WTC11 (cell line): ENCODE measurements around the gene NKX2-4. TPM values are rescaled to one million over a fixed set of nuclear protein-coding genes. Genes with fewer than 3 reads are reported as not detected.

Experiments used
- ATAC-seq: fragments of 200-7000 bp; cut with Tn5 transposase; 2 replicates; pipeline ENCODE4 v1.10.0; 2021; ENCODE audit warnings: mild to moderate bottlenecking, moderate library complexity
- CTCF ChIA-PET: fragments of 300-600 bp; sonication (Branson Sonifier 250); formaldehyde crosslinking; loops from one replicate; lab custom pipeline; 2021; ENCODE audit warnings: antibody characterized with exemption; lab: Charles Lee
- POLR2A ChIA-PET: fragments of 350-600 bp; sonication (Branson Sonifier 250); formaldehyde crosslinking; loops from one replicate; lab custom pipeline; 2021; ENCODE audit warnings: antibody characterized with exemption; lab: Charles Lee
- DNase-seq: peaks from one replicate; pipeline ENCODE4 v3.0.0; 2021; ENCODE audit warnings: low spot score
- H3K27ac Mint-ChIP-seq: 2 replicates; pipeline ENCODE4 v1.8.0; 2021; ENCODE audit warnings: mixed read lengths
- H3K27me3 Mint-ChIP-seq: 2 replicates; pipeline ENCODE4 v1.8.0; 2021; ENCODE audit warnings: low read depth, mild to moderate bottlenecking, moderate library complexity, mixed read lengths
- H3K36me3 Mint-ChIP-seq: 2 replicates; pipeline ENCODE4 v1.8.0; 2021; ENCODE audit warnings: mixed read lengths
- H3K4me1 Mint-ChIP-seq: 2 replicates; pipeline ENCODE4 v1.8.0; 2022; ENCODE audit warnings: mixed read lengths
- H3K4me3 Mint-ChIP-seq: 2 replicates; pipeline ENCODE4 v1.8.0; 2021; ENCODE audit warnings: mild to moderate bottlenecking, moderate library complexity, mixed read lengths
- H3K9me3 Mint-ChIP-seq: 2 replicates; pipeline ENCODE4 v1.8.0; 2021; ENCODE audit warnings: mixed read lengths
- ATF1 ChIP-seq: sonication (generic); formaldehyde crosslinking; IDR thresholded peaks from 2 replicates; pipeline ENCODE4 v1.8.1; 2023; ENCODE audit warnings: mild to moderate bottlenecking, moderate library complexity, missing genetic modification reagents
- ATF3 ChIP-seq: sonication (generic); formaldehyde crosslinking; conservative IDR thresholded peaks from 2 replicates; pipeline ENCODE4 v1.8.1; 2022; ENCODE audit warnings: mild to moderate bottlenecking, missing genetic modification reagents
- ATF6 ChIP-seq: sonication (generic); formaldehyde crosslinking; IDR thresholded peaks from 2 replicates; pipeline ENCODE4 v1.8.1; 2023; ENCODE audit warnings: mild to moderate bottlenecking, missing genetic modification reagents
- CREB1 ChIP-seq: sonication (generic); formaldehyde crosslinking; IDR thresholded peaks from 2 replicates; pipeline ENCODE4 v1.8.0; 2023; ENCODE audit warnings: mild to moderate bottlenecking, missing genetic modification reagents
- CREM ChIP-seq: sonication (generic); formaldehyde crosslinking; IDR thresholded peaks from 2 replicates; pipeline ENCODE4 v1.8.1; 2022; ENCODE audit warnings: mild to moderate bottlenecking, missing genetic modification reagents, moderate library complexity
- ELF4 ChIP-seq: sonication (generic); formaldehyde crosslinking; IDR thresholded peaks from 2 replicates; pipeline ENCODE4 v1.8.1; 2022; ENCODE audit warnings: low read depth, mild to moderate bottlenecking, moderate library complexity, missing genetic modification reagents
- EMX1 ChIP-seq: fragments of 250-450 bp; sonication (Bioruptor Pico); IDR thresholded peaks from 2 replicates; pipeline ENCODE4 v1.8.0; 2021; ENCODE audit warnings: mild to moderate bottlenecking
- ERG ChIP-seq: fragments of 250-450 bp; sonication (Bioruptor Pico); IDR thresholded peaks from 2 replicates; pipeline ENCODE4 v1.8.0; 2021; ENCODE audit warnings: mild to moderate bottlenecking
- ESRRA ChIP-seq: sonication (generic); formaldehyde crosslinking; IDR thresholded peaks from 2 replicates; pipeline ENCODE4 v1.8.1; 2022; ENCODE audit warnings: mild to moderate bottlenecking, missing genetic modification reagents, borderline replicate concordance
- FOXP1 ChIP-seq: sonication (generic); formaldehyde crosslinking; IDR thresholded peaks from 2 replicates; pipeline ENCODE4 v1.8.0; 2022; ENCODE audit warnings: missing genetic modification reagents, mild to moderate bottlenecking, moderate library complexity, borderline replicate concordance
- GRHL2 ChIP-seq: fragments of 250-450 bp; sonication (Bioruptor Pico); IDR thresholded peaks from 2 replicates; pipeline ENCODE4 v1.8.0; 2022; ENCODE audit warnings: mild to moderate bottlenecking, moderate library complexity; ENCODE audit not compliant: insufficient replicate concordance, severe bottlenecking
- GTF2I ChIP-seq: fragments of 250-450 bp; sonication (Bioruptor Pico); conservative IDR thresholded peaks from 2 replicates; pipeline ENCODE4 v1.4.0; 2021; ENCODE audit warnings: mild to moderate bottlenecking
- HMGA2 ChIP-seq: fragments of 250-450 bp; sonication (Bioruptor Pico); IDR thresholded peaks from 2 replicates; pipeline ENCODE4 v1.4.0; 2021; ENCODE audit warnings: mild to moderate bottlenecking, moderate library complexity
- IRF1 ChIP-seq: sonication (generic); formaldehyde crosslinking; IDR thresholded peaks from 2 replicates; pipeline ENCODE4 v1.8.0; 2023; ENCODE audit warnings: missing genetic modification reagents
- NFE2L1 ChIP-seq: sonication (generic); formaldehyde crosslinking; IDR thresholded peaks from 2 replicates; pipeline ENCODE4 v1.8.1; 2023; ENCODE audit warnings: missing genetic modification reagents
- PRRX2 ChIP-seq: fragments of 250-450 bp; sonication (Bioruptor Pico); IDR thresholded peaks from 2 replicates; pipeline ENCODE4 v1.8.0; 2021; ENCODE audit warnings: mild to moderate bottlenecking
- SOX15 ChIP-seq: fragments of 250-450 bp; sonication (Bioruptor Pico); IDR thresholded peaks from 2 replicates; pipeline ENCODE4 v1.9.0; 2021; ENCODE audit warnings: mild to moderate bottlenecking
- TEAD1 ChIP-seq: sonication (generic); formaldehyde crosslinking; IDR thresholded peaks from 2 replicates; pipeline ENCODE4 v1.8.0; 2022; ENCODE audit warnings: mild to moderate bottlenecking, missing genetic modification reagents
- USF1 ChIP-seq: sonication (generic); formaldehyde crosslinking; IDR thresholded peaks from 2 replicates; pipeline ENCODE4 v1.8.0; 2022; ENCODE audit warnings: mild to moderate bottlenecking, missing genetic modification reagents
- ZNF121 ChIP-seq: sonication (generic); formaldehyde crosslinking; IDR thresholded peaks from 2 replicates; pipeline ENCODE4 v1.8.0; 2023; ENCODE audit warnings: missing genetic modification reagents
- ZNF219 ChIP-seq: sonication (generic); formaldehyde crosslinking; IDR thresholded peaks from 2 replicates; pipeline ENCODE4 v1.8.0; 2023; ENCODE audit warnings: missing genetic modification reagents, mild to moderate bottlenecking, borderline replicate concordance
- ZNF416 ChIP-seq: fragments of 250-450 bp; sonication (Bioruptor Pico); IDR thresholded peaks from 2 replicates; pipeline ENCODE4 v1.9.0; 2021; ENCODE audit warnings: mild to moderate bottlenecking, inconsistent platforms
- ZNF671 ChIP-seq: fragments of 250-450 bp; sonication (Bioruptor Pico); IDR thresholded peaks from 2 replicates; pipeline ENCODE4 v1.8.0; 2021; ENCODE audit warnings: mild to moderate bottlenecking
- total RNA-seq: library from RNA; stranded (reverse); gene quantifications from 3 replicates; pipeline ENCODE4 v1.2.3, GENCODE V29; 2021
- TF ChIP-seq, protein P1 (sequence below): sonication (generic); formaldehyde crosslinking; conservative IDR thresholded peaks from 2 replicates; pipeline ENCODE4 v1.8.1; 2023; ENCODE audit warnings: mild to moderate bottlenecking, low read depth, missing genetic modification reagents, moderate library complexity
- TF ChIP-seq, protein P2 (sequence below): sonication (generic); formaldehyde crosslinking; IDR thresholded peaks from 2 replicates; pipeline ENCODE4 v1.8.1; 2022; ENCODE audit warnings: low read depth, mild to moderate bottlenecking, moderate library complexity, missing genetic modification reagents, borderline replicate concordance

NKX2-4 gene
- total RNA-seq, 1 experiment from 2014 or later: 0.07 TPM

DNA sequence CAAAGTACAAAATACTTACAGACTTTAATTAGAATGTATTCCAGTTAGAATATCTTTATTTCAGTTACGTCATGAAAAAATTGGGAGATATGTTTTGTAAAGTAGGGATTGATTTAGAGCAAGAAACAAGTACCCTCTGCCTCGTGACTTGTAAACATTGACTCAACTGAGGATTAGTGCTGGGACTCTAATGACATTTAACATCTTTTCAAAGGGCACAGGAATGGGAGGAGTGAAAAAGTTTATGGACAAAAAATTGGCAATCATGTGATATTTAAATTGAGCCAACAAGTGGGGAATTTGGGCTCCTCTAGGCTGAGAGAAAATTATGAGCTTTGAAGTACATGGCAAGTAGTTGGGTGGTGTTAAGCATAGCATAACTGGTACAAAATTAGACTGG, 25.3 kb downstream of the NKX2-4 start:
- DNase-seq (no peak), ATAC-seq (no peak)
- TF ChIP-seq USF1: no peak
- TF ChIP-seq, protein P1, sequence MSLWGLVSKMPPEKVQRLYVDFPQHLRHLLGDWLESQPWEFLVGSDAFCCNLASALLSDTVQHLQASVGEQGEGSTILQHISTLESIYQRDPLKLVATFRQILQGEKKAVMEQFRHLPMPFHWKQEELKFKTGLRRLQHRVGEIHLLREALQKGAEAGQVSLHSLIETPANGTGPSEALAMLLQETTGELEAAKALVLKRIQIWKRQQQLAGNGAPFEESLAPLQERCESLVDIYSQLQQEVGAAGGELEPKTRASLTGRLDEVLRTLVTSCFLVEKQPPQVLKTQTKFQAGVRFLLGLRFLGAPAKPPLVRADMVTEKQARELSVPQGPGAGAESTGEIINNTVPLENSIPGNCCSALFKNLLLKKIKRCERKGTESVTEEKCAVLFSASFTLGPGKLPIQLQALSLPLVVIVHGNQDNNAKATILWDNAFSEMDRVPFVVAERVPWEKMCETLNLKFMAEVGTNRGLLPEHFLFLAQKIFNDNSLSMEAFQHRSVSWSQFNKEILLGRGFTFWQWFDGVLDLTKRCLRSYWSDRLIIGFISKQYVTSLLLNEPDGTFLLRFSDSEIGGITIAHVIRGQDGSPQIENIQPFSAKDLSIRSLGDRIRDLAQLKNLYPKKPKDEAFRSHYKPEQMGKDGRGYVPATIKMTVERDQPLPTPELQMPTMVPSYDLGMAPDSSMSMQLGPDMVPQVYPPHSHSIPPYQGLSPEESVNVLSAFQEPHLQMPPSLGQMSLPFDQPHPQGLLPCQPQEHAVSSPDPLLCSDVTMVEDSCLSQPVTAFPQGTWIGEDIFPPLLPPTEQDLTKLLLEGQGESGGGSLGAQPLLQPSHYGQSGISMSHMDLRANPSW (CRISPR knock-in tag): no peak
- TF ChIP-seq ZNF671 (CRISPR knock-in tag): no peak
- no peak for TF ChIP-seq ATF1 (CRISPR knock-in tag)
- TF ChIP-seq EMX1 (CRISPR knock-in tag): no peak
- no peak for TF ChIP-seq PRRX2 (CRISPR knock-in tag)
- TF ChIP-seq HMGA2 (CRISPR knock-in tag): no peak
- TF ChIP-seq, protein P2, sequence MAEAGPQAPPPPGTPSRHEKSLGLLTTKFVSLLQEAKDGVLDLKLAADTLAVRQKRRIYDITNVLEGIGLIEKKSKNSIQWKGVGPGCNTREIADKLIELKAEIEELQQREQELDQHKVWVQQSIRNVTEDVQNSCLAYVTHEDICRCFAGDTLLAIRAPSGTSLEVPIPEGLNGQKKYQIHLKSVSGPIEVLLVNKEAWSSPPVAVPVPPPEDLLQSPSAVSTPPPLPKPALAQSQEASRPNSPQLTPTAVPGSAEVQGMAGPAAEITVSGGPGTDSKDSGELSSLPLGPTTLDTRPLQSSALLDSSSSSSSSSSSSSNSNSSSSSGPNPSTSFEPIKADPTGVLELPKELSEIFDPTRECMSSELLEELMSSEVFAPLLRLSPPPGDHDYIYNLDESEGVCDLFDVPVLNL: no peak
- no peak for TF ChIP-seq IRF1 (CRISPR knock-in tag)
- TF ChIP-seq CREB1 (CRISPR knock-in tag): no peak
- no peak for TF ChIP-seq ESRRA
- no peak for TF ChIP-seq ATF3 (CRISPR knock-in tag)
- no peak for TF ChIP-seq TEAD1
- TF ChIP-seq ZNF416 (CRISPR knock-in tag): no peak
- Mint-ChIP-seq H3K36me3 (peaks cover 28% of the 10 kb centered on the region), H3K4me3 (no peak overlapping the region), H3K4me1 (peaks cover 16% of the 10 kb centered on the region), H3K27ac (no peak overlapping the region), H3K27me3 (no peaks in the 10 kb centered on the region), H3K9me3 (no peaks in the 10 kb centered on the region)
- ChIA-PET POLR2A (no interaction called here), CTCF (interaction anchor here (1.3 to 1.5 kb wide), 2 partner anchors 133 to 136 kb away, joined by 8 read pairs; no protein-coding TSS in a partner anchor)

GRCh38 chr20:21371193-21371592, 26.1 kb downstream of the NKX2-4 start:
- no peaks in the 10 kb centered on the region for H3K27me3 Mint-ChIP-seq
- DNase-seq: no peak
- H3K9me3 Mint-ChIP-seq: no peaks in the 10 kb centered on the region
- peaks cover 11% of the 10 kb centered on the region for H3K4me1 Mint-ChIP-seq
- ChIA-PET CTCF (interaction anchor here (1.3 to 1.5 kb wide), 2 partner anchors 134 to 135 kb away, joined by 8 read pairs; no protein-coding TSS in a partner anchor), POLR2A (no interaction called here)
- no peak for TF ChIP-seq HMGA2 (CRISPR knock-in tag)
- TF ChIP-seq CREM: no peak
- TF ChIP-seq NFE2L1 (CRISPR knock-in tag): no peak
- H3K36me3 Mint-ChIP-seq: peaks cover 36% of the 10 kb centered on the region
- ATAC-seq: no peak
- no peak overlapping the region for H3K4me3 Mint-ChIP-seq
- H3K27ac Mint-ChIP-seq: no peak overlapping the region

- CTCF ChIA-PET: no interaction called here
- Mint-ChIP-seq H3K4me1 (peaks cover 6% of the 10 kb centered on the region), H3K9me3 (no peaks in the 10 kb centered on the region), H3K4me3 (no peak overlapping the region), H3K27me3 (no peaks in the 10 kb centered on the region), H3K27ac (no peak overlapping the region), H3K36me3 (peaks cover 36% of the 10 kb centered on the region)
- ATAC-seq (no peak), DNase-seq (no peak)
- POLR2A ChIA-PET: no interaction called here
- TF ChIP-seq ERG (CRISPR knock-in tag) (no peak), ATF6 (no peak), ELF4 (CRISPR knock-in tag) (no peak), NFE2L1 (CRISPR knock-in tag) (no peak), ZNF219 (CRISPR knock-in tag) (no peak), ZNF121 (no peak), GTF2I (CRISPR knock-in tag) (no peak), FOXP1 (no peak), GRHL2 (CRISPR knock-in tag) (no peak), SOX15 (no peak)
Measured at GRCh38 chr20:21368791-21369190, 28.5 kb downstream of the NKX2-4 start.
